G401.6 (cell line): ENCODE results near the gene SRPK3.
"Not testable (repeated sequence)": the region's sequence is repeated elsewhere in the genome, so short reads cannot be mapped to it uniquely, and the experiment has no call there.

ENCODE experiments used
- FAIRE-seq: peaks from 2 replicates; lab custom pipeline; 2012; peaks lifted over from hg19 to GRCh38; lab: Jason Lieb, UNC

SRPK3 gene

DNA sequence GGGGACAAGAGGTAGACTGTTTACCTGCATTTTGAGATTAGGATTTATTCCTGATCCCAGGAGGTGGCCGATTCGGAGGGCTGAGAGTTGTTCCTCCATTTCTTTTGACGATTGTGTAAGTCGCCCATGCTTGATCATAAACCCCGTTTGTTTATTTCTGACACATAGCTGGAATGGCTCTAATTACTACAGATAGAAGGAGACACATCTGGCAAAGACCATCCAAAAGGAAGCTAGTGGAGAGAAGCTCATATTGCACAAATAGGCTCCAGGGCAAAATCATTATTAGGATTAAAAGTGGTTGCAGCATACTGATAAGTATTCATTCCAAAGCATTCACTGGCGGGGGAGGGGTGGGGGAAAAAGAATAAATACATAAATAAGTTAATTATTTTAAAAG lies 33.9 kb upstream of the SRPK3 start:
- not testable (repeated sequence) for FAIRE-seq

- FAIRE-seq = not testable (repeated sequence)
Observed at GRCh38 chrX:153749017-153749416, 31.8 kb upstream of the SRPK3 start.

- no peak for FAIRE-seq
Observed at GRCh38 chrX:153750127-153750774, 30.6 kb upstream of the SRPK3 start.

DNA sequence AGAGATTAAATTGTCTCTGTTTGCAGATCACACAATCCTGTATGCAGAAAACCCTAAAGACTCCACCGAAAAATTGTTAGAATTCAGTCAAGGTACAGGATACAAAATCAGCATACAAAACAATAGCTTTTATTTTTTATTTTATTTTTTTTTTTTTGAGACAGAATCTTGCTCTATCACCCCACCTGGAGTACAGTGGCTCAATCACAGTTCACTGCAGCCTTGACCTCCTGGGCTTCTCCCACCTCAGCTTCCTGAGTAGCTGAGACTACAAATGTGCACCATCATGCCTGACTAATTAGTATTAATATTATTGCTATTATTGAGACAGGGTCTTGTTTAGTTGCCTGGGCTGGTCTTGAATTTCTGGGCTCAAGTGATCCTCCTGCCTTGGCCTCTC lies 25.7 kb upstream of the SRPK3 start:
- FAIRE-seq = no peak

GRCh38 chrX:153761863-153762262 lies 19.0 kb upstream of the SRPK3 start:
- no peak for FAIRE-seq

GRCh38 chrX:153762626-153763173 lies 18.1 kb upstream of the SRPK3 start:
- FAIRE-seq = no peak

- no peak for FAIRE-seq
Observed at GRCh38 chrX:153763298-153763932, 17.4 kb upstream of the SRPK3 start.

- FAIRE-seq = peak; percentile 80
Observed at GRCh38 chrX:153763989-153764755, 16.7 kb upstream of the SRPK3 start, which contains the start of gene PLXNB3. Gene PLXNB3, plus strand, starts transcription at chrX:153764249. Its CDS starts 1,287 bp downstream, at chrX:153765536.

- no peak for FAIRE-seq
Observed at GRCh38 chrX:153764786-153765137, 16.1 kb upstream of the SRPK3 start.

- no peak for FAIRE-seq
Observed at GRCh38 chrX:153765138-153766079, 15.4 kb upstream of the SRPK3 start.

DNA sequence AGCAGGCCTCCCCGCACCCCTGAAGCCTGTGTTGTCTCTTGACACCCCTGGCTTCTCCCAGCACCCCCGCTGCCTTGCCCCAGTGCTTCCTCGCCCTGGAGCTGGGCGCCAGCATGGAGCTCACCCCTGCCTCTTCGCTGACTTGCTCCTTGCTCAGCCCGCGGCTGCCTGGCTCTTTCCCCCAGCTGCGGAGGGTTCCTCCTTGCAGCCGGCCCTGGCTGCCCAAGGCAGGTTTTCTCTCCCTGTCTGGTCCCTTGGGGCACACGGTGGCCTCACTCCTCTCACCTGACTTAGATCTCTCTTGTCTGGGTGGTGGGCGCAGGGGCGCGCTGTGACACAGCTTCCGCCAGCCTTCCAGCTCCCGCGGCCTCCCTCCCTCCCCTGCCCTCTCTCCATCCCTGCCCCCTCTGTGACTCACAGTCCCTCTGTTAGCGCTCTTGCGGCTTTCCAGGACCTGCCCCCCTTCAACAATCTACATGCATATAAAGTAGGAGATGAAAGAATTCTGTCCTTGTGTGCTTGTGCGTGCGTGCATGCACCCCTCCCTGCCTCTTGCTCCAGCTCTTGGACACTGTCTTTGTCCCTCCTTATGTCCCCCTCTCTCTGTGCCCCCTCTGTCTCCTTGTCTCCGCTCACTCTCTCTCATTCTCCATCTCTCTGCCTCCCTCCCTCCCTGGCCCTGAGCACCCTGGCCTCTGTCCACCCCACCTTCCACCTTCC lies 14.6 kb upstream of the SRPK3 start:
- no peak for FAIRE-seq

DNA sequence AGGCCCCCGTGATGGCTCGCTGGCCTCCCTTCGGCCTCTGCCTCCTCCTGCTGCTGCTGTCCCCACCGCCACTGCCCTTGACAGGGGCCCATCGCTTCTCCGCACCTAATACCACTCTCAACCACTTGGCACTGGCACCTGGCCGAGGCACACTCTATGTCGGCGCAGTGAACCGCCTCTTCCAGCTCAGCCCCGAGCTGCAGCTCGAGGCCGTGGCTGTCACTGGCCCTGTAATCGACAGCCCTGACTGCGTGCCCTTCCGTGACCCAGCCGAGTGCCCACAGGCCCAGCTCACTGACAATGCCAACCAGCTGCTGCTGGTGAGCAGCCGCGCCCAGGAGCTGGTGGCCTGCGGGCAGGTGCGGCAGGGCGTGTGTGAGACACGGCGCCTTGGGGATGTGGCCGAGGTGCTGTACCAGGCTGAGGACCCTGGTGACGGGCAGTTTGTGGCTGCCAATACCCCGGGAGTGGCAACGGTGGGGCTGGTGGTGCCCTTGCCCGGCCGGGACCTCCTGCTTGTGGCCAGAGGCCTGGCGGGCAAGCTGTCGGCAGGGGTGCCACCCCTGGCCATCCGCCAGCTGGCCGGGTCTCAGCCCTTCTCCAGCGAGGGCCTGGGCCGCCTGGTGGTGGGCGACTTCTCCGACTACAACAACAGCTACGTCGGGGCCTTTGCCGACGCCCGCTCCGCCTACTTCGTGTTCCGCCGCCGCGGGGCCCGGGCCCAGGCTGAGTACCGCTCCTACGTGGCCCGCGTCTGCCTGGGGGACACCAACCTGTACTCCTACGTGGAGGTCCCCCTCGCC lies 13.8 kb upstream of the SRPK3 start:
- no peak for FAIRE-seq

- no peak for FAIRE-seq
Observed at GRCh38 chrX:153767674-153768055, 13.2 kb upstream of the SRPK3 start.

- no peak for FAIRE-seq
Observed at GRCh38 chrX:153768311-153769157, 12.3 kb upstream of the SRPK3 start.

DNA sequence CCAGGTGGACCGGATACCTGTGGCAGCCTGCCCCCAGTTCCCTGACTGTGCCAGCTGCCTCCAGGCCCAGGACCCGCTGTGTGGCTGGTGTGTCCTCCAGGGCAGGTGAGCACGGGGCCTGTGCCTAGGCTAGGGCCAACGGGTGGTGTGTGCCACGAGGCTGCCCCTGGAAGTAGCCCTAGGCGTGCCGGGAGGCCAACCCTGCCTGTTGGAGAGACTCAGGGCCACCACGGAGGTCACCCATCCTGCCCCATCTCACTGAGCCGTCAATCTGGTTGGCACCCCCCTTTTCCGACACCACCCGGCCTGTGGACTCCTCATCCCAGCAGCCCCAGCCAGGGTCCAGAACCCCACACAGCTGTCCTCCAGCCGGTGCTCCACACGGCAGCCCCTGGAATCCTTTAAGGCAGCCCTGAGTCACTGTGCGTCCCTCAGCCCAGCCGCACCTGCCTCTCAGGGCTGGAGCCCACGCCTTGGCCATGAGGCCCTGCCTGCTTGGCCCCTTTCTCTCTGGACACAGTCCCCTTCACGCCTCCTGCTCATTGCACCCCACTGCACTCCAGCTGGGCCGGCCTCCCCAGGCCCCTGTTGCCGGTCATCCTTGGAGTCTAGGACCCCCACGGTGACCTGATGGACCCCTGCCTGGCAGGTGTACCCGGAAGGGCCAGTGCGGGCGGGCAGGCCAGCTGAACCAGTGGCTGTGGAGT lies 11.5 kb upstream of the SRPK3 start:
- no peak for FAIRE-seq

DNA sequence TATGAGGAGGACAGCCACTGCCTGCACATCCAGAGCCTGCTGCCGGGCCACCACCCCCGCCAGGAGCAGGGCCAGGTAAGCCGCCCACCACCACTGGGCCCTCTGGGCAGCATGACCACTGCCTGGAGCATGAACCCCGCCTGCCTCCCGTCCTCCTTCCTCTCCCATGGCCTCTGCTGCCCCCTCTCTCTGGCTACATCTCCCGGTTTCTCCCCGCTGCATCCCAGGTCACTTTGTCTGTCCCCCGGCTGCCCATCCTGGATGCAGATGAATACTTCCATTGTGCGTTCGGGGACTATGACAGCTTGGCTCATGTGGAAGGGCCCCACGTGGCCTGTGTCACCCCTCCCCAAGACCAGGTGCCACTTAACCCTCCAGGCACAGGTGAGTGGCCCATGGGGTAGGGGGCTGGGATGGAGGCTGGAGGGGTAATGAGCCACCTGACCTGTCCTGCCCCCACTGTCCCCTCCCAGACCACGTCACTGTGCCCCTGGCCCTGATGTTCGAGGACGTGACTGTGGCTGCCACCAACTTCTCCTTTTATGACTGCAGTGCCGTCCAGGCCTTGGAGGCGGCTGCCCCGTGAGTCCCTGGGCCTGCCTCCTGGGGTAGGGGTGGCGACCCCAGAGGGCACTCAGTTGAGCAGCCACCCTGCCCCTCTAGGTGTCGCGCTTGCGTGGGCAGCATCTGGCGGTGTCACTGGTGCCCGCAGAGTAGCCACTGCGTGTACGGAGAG lies 10.8 kb upstream of the SRPK3 start:
- no peak for FAIRE-seq

- FAIRE-seq = no peak
Observed at GRCh38 chrX:153770601-153771414, 10.0 kb upstream of the SRPK3 start.
